Activated CD4-positive, alpha-beta T cell treated with anti-CD3 and anti-CD28 coated beads, Interleukin-2, amount 10 ng/mL, durations not matched to agents 7 days and 5 days (primary cell): ENCODE data around the gene ZNF236. TPM values are rescaled to one million over a fixed set of nuclear protein-coding genes. Genes with fewer than 3 reads are reported as not detected.
"Not testable (repeated sequence)": the region's sequence is repeated elsewhere in the genome, so short reads cannot be mapped to it uniquely, and the experiment has no call there.

Experiments
- CTCF ChIA-PET: fragments of 350-600 bp; sonication (Branson Sonifier 250); formaldehyde crosslinking; loops from one replicate; lab custom pipeline; 2021; ENCODE audit warnings: antibody characterized with exemption; lab: Charles Lee
- POLR2A ChIA-PET: fragments of 350-600 bp; sonication (Branson Sonifier 250); formaldehyde crosslinking; loops from one replicate; lab custom pipeline; 2021; ENCODE audit warnings: antibody characterized with exemption; lab: Charles Lee
- DNase-seq: peaks from one replicate; pipeline ENCODE4 v3.0.0-alpha.2; 2020
- H3K27ac Mint-ChIP-seq: one replicate; pipeline ENCODE4 v1.8.0; 2021; ENCODE audit warnings: mild to moderate bottlenecking, moderate library complexity, mixed read lengths
- H3K27me3 Mint-ChIP-seq: one replicate; pipeline ENCODE4 v1.8.0; 2021; ENCODE audit warnings: mixed read lengths
- H3K36me3 Mint-ChIP-seq: one replicate; pipeline ENCODE4 v1.8.0; 2021; ENCODE audit warnings: low read depth, mixed read lengths
- H3K4me1 Mint-ChIP-seq: one replicate; pipeline ENCODE4 v1.8.0; 2021; ENCODE audit warnings: mixed read lengths
- H3K4me3 Mint-ChIP-seq: one replicate; pipeline ENCODE4 v1.8.0; 2021; ENCODE audit warnings: mild to moderate bottlenecking, moderate library complexity, mixed read lengths
- H3K9me3 Mint-ChIP-seq: one replicate; pipeline ENCODE4 v1.8.0; 2021; ENCODE audit warnings: mixed read lengths
- total RNA-seq, 2 experiments: library from RNA; stranded (reverse); gene quantifications; one replicate each; pipeline ENCODE4 v1.2.3, GENCODE V29; 2021

Gene ZNF236
- total RNA-seq, 2 experiments from 2014 or later: 23.9 to 27.7 TPM

DNA sequence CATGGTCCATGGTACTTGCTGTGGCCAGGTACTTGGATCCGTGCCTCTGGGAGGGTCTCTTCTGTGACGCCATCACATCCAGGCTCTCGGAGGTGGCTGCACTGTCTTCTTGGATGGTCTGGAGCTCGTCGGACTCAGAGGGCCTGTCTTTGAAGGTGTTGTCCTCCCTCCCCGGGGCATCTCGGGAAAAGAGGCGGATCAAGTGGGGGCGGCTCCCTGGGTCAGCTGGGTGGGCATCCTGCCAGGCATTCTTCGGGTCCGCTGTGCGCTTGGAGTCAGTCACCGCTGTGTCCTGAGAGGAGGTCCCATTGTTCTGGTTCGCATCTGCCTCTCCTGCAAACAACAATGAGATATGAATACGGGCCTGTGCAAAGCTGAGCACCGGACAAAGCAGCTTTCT is 194.6 kb downstream of the ZNF236 start:
- no peaks in the 10 kb centered on the region for H3K27me3 Mint-ChIP-seq
- ChIA-PET CTCF (interaction anchor here (0.6 kb wide), 1 partner anchor 81 kb away, joined by 3 read pairs; no protein-coding TSS in a partner anchor), POLR2A (no interaction called here)
- DNase-seq: no peak
- H3K27ac Mint-ChIP-seq: no peak overlapping the region
- H3K4me1 Mint-ChIP-seq: peaks cover 18% of the 10 kb centered on the region
- peaks cover 65% of the 10 kb centered on the region for H3K36me3 Mint-ChIP-seq
- no peaks in the 10 kb centered on the region for H3K9me3 Mint-ChIP-seq
- no peak overlapping the region for H3K4me3 Mint-ChIP-seq

DNA sequence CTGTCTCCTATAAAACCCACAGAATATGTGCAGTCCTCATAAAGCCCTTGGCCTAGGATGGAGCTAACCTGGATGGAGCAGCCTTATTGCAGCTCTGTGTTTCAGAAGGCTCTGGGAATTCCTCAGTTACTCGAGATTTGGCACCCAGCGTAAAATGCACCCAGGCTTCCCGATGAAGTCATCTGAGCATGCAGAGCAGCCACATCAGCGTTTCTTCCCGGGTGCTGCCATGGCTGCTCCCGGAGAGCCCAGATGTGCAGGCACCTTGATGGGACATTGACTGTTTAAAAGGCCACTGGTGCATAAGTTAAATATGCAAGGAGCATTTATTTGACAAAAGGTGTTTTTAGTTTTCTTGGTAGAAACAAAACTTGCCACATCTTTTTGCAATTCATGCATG is 195.0 kb downstream of the ZNF236 start:
- Mint-ChIP-seq H3K4me3 (no peak overlapping the region), H3K36me3 (peaks cover 64% of the 10 kb centered on the region), H3K4me1 (peaks cover 17% of the 10 kb centered on the region), H3K27ac (no peak overlapping the region), H3K9me3 (no peaks in the 10 kb centered on the region), H3K27me3 (no peaks in the 10 kb centered on the region)
- CTCF ChIA-PET: interaction anchor here (0.6 kb wide), 1 partner anchor 80 kb away, joined by 3 read pairs; no protein-coding TSS in a partner anchor
- no peak for DNase-seq
- POLR2A ChIA-PET: no interaction called here

GRCh38 chr18:77018650-77019049 is 196.3 kb downstream of the ZNF236 start:
- H3K4me1 Mint-ChIP-seq: peaks cover 17% of the 10 kb centered on the region
- H3K27me3 Mint-ChIP-seq, CTCF ChIA-PET, H3K4me3 Mint-ChIP-seq, H3K9me3 Mint-ChIP-seq, DNase-seq, POLR2A ChIA-PET, H3K27ac Mint-ChIP-seq: not testable (repeated sequence)
- peaks cover 60% of the 10 kb centered on the region for H3K36me3 Mint-ChIP-seq

DNA sequence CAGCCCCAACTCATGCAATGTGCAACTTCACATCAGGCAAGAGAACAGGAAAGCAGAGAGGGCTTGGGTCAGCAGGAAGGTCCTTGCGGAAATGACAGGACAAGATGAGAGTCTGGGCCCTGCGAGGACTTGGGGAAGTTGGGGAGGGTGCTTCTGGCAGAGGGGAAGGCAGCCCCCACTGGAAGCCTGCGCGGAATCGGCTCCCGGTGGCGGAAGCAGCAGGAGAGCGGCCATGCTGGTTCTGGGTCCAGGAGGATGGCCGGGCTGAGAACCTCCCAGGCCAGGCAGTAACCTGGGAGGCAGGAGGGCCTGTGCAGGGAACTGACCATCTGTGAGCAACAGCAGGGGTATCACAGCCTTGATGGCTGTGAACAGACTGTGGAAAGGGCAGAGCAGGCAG is 197.3 kb downstream of the ZNF236 start:
- CTCF ChIA-PET: interaction anchor here (1.7 kb wide), 1 partner anchor 10 kb away, joined by 5 read pairs; no protein-coding TSS in a partner anchor
- Mint-ChIP-seq H3K27me3 (no peaks in the 10 kb centered on the region), H3K4me1 (peaks cover 17% of the 10 kb centered on the region), H3K36me3 (peaks cover 60% of the 10 kb centered on the region), H3K27ac (peak overlapping the region; percentile 47), H3K4me3 (no peak overlapping the region), H3K9me3 (no peaks in the 10 kb centered on the region)
- POLR2A ChIA-PET: no interaction called here
- no peak for DNase-seq
